Measurements from ENCODE around the gene PDS5B.

The PDS5B gene

DNA sequence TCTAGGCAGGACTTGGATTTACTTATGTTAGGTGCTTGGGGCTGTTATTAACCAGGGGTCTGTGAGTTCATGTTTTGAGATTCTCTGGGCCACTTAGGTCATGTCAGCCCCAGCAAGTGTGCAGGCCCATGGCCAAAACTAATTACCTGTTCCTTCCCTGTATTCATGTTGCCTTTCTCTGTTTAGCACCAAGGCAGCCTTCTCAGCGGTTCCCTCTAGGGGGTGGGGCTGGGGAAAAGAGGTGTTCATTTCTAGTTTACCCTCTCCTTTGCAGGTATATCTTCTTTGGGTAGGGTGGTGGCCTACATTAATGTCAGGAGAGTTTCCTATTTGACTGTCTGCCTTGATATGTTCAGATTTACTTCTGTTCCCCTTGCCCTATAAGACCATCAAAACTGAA, 61.7 kb downstream of the PDS5B start:
- Histone ChIP-seq H3K9me3 (ENCODE audit: control insufficient read depth in 2 of 2, low read length in 2 of 2) (no peaks in the 10 kb centered on the region), H3K27ac (ENCODE audit: low read length) (no peak overlapping the region), H3K27me3 (ENCODE audit: control insufficient read depth in 1 of 2, insufficient read depth in 2 of 2, low read length in 2 of 2) (no peaks in the 10 kb centered on the region), H3K4me1 (ENCODE audit: control insufficient read depth, insufficient read depth, low read length) (no peaks in the 10 kb centered on the region), H3K36me3 (ENCODE audit: control insufficient read depth in 2 of 2, insufficient read depth in 2 of 2, low read length in 2 of 2) (no peaks in the 10 kb centered on the region), H3K4me3 (ENCODE audit: low read length in 2 of 2) (no peak overlapping the region), H3K9ac (ENCODE audit: low read length in 2 of 2) (no peak overlapping the region)

DNA sequence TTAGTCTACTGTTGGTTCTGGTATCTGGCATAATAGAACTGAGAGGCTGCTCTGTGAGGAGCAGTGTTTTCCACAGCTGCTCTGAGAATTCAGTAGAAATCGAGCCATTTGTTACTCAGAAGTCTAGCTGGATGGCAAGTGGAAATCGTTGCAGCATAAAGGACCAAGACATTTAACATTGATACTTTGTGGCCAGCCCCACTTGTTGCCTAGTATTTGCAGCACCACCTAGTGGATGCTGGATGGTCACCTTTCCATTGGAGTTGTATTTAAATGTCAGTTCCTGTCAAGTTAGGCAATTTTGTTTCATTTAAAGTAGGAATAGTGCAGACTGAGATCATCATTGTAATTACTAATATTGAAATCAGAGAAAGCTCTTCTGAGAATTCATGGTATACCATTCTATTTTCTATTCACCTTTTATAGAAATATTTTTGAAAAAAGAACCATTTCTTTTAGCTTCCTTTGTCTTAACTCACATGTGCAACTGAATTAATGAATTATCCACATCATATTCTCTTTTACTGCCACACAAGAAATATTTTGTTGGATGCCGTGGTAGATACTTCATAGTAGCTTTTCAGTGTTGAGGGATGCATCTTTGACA, 64.6 kb downstream of the PDS5B start:
- Histone ChIP-seq H3K27ac (ENCODE audit: low read length) (no peak overlapping the region), H3K9ac (ENCODE audit: low read length in 2 of 2) (no peak overlapping the region), H3K4me1 (ENCODE audit: control insufficient read depth, insufficient read depth, low read length) (no peaks in the 10 kb centered on the region), H3K4me3 (ENCODE audit: low read length in 2 of 2) (no peak overlapping the region), H3K9me3 (ENCODE audit: control insufficient read depth in 2 of 2, low read length in 2 of 2) (no peaks in the 10 kb centered on the region), H3K36me3 (ENCODE audit: control insufficient read depth in 2 of 2, insufficient read depth in 2 of 2, low read length in 2 of 2) (no peaks in the 10 kb centered on the region), H3K27me3 (ENCODE audit: control insufficient read depth in 1 of 2, insufficient read depth in 2 of 2, low read length in 2 of 2) (no peaks in the 10 kb centered on the region)

DNA sequence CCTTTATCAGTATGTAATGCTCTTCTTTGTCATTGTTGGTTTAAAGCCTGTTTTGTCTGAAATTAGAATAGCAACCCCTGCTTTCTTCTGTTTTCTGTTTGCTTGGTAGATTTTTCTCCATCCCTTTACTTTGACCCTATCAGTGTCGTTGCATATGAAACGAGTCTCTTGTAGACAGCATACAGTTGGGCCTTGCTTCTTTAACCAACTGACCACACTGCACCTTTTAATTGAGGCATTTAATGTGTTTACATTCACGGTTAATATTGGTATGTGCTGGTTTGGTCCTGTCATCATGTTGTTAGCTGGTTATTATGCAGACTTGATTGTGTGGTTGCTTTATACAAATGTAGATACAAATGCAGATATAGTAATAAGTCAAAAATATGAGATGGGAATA, 71.1 kb downstream of the PDS5B start:
- H3K27me3 ChIP-seq (ENCODE audit: control insufficient read depth in 1 of 2, insufficient read depth in 2 of 2, low read length in 2 of 2) = no peaks in the 10 kb centered on the region
- H3K9me3 ChIP-seq (ENCODE audit: control insufficient read depth in 2 of 2, low read length in 2 of 2) = no peaks in the 10 kb centered on the region

DNA sequence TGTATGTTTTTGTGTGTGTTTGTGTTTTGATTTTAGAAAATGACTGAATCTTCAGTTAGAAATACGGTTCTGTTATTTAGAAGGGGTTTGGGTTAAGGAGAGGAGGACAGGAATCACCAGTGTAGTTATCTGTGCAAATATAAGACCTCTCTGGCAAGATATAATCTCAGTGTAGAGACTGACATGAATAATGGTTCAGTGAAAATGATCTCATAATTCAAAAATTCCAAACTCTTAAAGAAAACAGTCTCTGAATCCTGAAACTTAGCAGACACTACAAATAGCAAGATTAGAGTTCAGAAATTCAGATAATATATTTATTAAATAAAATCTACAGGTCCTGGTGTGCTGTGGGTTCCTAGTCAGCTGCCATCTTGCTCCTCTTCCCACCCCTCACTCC, 73.5 kb downstream of the PDS5B start:
- no peaks in the 10 kb centered on the region for H3K4me1 ChIP-seq (ENCODE audit: control insufficient read depth, insufficient read depth, low read length)
- no peaks in the 10 kb centered on the region for H3K9me3 ChIP-seq (ENCODE audit: control insufficient read depth in 2 of 2, low read length in 2 of 2)
- H3K27ac ChIP-seq (ENCODE audit: low read length) = no peak overlapping the region
- no peak overlapping the region for H3K9ac ChIP-seq (ENCODE audit: low read length in 2 of 2)
- peaks cover 2 to 4% of the 10 kb centered on the region in 2 donors for H3K36me3 ChIP-seq (ENCODE audit: control insufficient read depth in 2 of 2, insufficient read depth in 2 of 2, low read length in 2 of 2)
- H3K27me3 ChIP-seq (ENCODE audit: control insufficient read depth in 1 of 2, insufficient read depth in 2 of 2, low read length in 2 of 2) = no peaks in the 10 kb centered on the region
- H3K4me3 ChIP-seq (ENCODE audit: low read length in 2 of 2) = no peak overlapping the region

More for the DNA sequence above, 71.1 kb downstream of the PDS5B start:
- Histone ChIP-seq H3K4me3 (ENCODE audit: low read length in 2 of 2) (no peak overlapping the region), H3K9ac (ENCODE audit: low read length in 2 of 2) (no peak overlapping the region), H3K36me3 (ENCODE audit: control insufficient read depth in 2 of 2, insufficient read depth in 2 of 2, low read length in 2 of 2) (peaks cover 2 to 4% of the 10 kb centered on the region in 2 donors), H3K27ac (ENCODE audit: low read length) (no peak overlapping the region), H3K4me1 (ENCODE audit: control insufficient read depth, insufficient read depth, low read length) (no peaks in the 10 kb centered on the region)

DNA sequence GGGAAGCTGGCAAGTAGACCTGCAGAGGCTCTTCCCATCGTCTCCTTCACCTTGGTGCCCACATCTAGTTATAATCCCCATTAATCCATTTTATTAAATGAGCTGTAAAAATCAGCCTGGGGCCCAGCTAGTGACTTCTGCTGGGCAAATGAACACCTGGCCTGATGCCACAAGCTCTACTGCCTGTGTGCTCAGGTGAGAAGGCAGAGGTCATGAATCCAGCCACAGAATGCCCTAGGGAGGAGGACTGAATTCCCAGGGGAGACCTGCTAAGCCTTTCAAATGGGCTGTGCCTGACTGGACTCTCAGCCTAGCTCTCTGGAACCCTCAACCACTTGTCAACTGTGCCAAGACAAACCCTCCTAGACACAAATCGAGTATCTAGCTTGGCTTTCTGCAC, 74.0 kb downstream of the PDS5B start:
- no peaks in the 10 kb centered on the region for H3K4me1 ChIP-seq (ENCODE audit: control insufficient read depth, insufficient read depth, low read length)
- H3K36me3 ChIP-seq (ENCODE audit: control insufficient read depth in 2 of 2, insufficient read depth in 2 of 2, low read length in 2 of 2) = peaks cover 2 to 4% of the 10 kb centered on the region in 2 donors
- no peak overlapping the region for H3K27ac ChIP-seq (ENCODE audit: low read length)
- no peaks in the 10 kb centered on the region for H3K27me3 ChIP-seq (ENCODE audit: control insufficient read depth in 1 of 2, insufficient read depth in 2 of 2, low read length in 2 of 2)
- H3K4me3 ChIP-seq (ENCODE audit: low read length in 2 of 2) = no peak overlapping the region
- no peak overlapping the region for H3K9ac ChIP-seq (ENCODE audit: low read length in 2 of 2)
- H3K9me3 ChIP-seq (ENCODE audit: control insufficient read depth in 2 of 2, low read length in 2 of 2) = no peaks in the 10 kb centered on the region

DNA sequence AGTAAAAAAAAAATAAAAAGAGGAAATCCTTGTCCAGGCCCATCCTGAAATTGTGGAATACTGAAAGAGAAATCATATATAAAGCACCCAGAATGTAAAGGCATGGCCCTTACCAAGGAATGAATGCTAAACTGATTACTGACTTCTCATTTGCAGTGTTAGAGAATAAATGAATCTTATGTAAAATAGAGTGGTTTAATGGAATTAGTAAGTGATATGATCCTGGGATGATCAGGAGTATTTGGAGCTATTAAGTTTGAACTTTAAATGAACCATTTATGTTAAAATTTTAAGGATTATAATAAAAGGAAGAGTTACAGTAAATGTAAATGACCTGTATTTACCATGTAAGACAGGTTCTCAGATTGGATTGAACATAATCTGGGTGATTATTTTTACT, 75.4 kb downstream of the PDS5B start:
- Histone ChIP-seq H3K36me3 (ENCODE audit: control insufficient read depth in 2 of 2, insufficient read depth in 2 of 2, low read length in 2 of 2) (peaks cover 2 to 4% of the 10 kb centered on the region in 2 donors), H3K4me1 (ENCODE audit: control insufficient read depth, insufficient read depth, low read length) (no peaks in the 10 kb centered on the region), H3K9me3 (ENCODE audit: control insufficient read depth in 2 of 2, low read length in 2 of 2) (no peaks in the 10 kb centered on the region), H3K4me3 (ENCODE audit: low read length in 2 of 2) (no peak overlapping the region), H3K27me3 (ENCODE audit: control insufficient read depth in 1 of 2, insufficient read depth in 2 of 2, low read length in 2 of 2) (no peaks in the 10 kb centered on the region), H3K27ac (ENCODE audit: low read length) (no peak overlapping the region), H3K9ac (ENCODE audit: low read length in 2 of 2) (no peak overlapping the region)

DNA sequence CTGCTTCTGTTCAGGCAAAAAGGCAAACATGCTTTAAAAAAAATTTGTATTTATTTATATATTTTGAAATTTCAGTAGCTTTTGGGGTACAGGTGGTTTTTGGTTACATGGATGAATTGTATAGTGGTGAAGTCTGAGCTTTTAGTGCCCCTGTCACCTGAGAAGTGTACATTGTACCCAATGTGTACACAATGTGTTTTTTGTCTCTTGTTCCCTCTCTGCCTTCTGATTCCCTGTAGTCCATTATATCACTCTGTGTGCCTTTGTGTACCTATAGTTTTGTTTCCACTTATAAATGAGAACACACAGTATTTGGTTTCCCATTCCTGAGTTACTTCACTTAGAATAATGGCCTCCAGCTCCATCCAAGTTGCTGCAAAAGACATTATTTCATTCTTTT, 77.4 kb downstream of the PDS5B start:
- H3K9me3 ChIP-seq (ENCODE audit: control insufficient read depth in 2 of 2, low read length in 2 of 2) = no peaks in the 10 kb centered on the region
- peaks cover 2 to 4% of the 10 kb centered on the region in 2 donors for H3K36me3 ChIP-seq (ENCODE audit: control insufficient read depth in 2 of 2, insufficient read depth in 2 of 2, low read length in 2 of 2)
- H3K4me3 ChIP-seq (ENCODE audit: low read length in 2 of 2) = no peak overlapping the region
- no peaks in the 10 kb centered on the region for H3K4me1 ChIP-seq (ENCODE audit: control insufficient read depth, insufficient read depth, low read length)
- H3K27ac ChIP-seq (ENCODE audit: low read length) = no peak overlapping the region
- no peak overlapping the region for H3K9ac ChIP-seq (ENCODE audit: low read length in 2 of 2)
- H3K27me3 ChIP-seq (ENCODE audit: control insufficient read depth in 1 of 2, insufficient read depth in 2 of 2, low read length in 2 of 2) = no peaks in the 10 kb centered on the region

DNA sequence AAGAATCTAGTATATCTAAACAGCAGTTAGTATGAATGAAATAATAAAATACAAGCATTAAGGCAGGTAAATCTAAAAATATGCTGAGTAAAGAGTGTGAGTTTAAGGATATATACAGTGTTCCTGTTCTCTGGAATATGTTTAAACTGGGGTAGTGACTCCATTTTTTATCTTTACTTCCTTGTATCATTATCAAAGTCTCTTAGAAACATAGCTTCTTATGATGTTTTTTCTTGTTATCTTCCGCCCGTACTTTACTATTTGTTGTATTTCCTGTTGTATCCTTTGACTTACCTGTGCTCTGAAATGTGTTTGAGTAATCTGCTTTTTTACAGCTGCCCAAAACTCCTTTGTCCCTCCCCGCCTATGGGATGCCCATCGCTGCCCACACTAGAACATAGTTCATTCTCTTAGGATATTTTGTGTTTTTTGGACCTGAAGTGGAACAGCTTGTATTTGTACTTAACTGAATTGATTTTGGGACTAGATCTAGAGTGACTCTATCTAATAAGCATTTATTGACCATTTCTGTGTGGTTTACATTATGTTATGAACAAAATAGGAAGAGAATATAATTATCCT, 80.8 kb downstream of the PDS5B start:
- Histone ChIP-seq H3K4me3 (ENCODE audit: low read length in 2 of 2) (no peak overlapping the region), H3K27me3 (ENCODE audit: control insufficient read depth in 1 of 2, insufficient read depth in 2 of 2, low read length in 2 of 2) (no peaks in the 10 kb centered on the region), H3K4me1 (ENCODE audit: control insufficient read depth, insufficient read depth, low read length) (no peaks in the 10 kb centered on the region), H3K27ac (ENCODE audit: low read length) (no peak overlapping the region), H3K9ac (ENCODE audit: low read length in 2 of 2) (no peak overlapping the region), H3K9me3 (ENCODE audit: control insufficient read depth in 2 of 2, low read length in 2 of 2) (no peaks in the 10 kb centered on the region), H3K36me3 (ENCODE audit: control insufficient read depth in 2 of 2, insufficient read depth in 2 of 2, low read length in 2 of 2) (no peaks in the 10 kb centered on the region)

DNA sequence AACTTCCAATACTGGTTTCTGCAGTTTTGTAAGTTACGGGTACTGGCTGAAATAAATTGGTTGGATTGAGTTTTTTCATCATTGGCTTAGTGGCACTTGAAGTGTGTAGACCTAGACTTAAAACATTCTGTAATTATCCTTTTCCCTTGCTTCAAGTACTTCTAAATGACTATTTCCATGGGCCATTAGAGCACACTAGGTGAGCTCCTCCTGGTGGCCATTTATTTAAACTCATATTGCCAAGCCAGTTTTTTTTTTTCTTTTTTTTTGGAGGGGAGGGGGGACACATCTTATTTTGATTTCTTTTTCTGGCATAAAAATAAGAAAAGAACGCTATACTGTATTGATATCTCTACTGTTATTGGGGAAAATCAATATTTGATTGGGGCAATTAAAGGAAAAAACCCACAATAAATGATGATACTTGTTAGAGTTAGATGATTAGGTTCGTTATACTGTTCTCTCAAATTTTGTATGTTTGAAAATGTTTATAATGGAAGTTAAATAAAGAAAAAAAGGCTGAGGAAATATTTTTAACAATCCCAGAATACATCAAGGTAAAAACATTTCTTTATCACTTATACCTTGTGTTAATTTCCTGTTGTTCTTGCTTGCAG, 82.9 kb downstream of the PDS5B start:
- Histone ChIP-seq H3K27me3 (ENCODE audit: control insufficient read depth in 1 of 2, insufficient read depth in 2 of 2, low read length in 2 of 2) (no peaks in the 10 kb centered on the region), H3K4me1 (ENCODE audit: control insufficient read depth, insufficient read depth, low read length) (no peaks in the 10 kb centered on the region), H3K27ac (ENCODE audit: low read length) (no peak overlapping the region), H3K4me3 (ENCODE audit: low read length in 2 of 2) (no peak overlapping the region), H3K9ac (ENCODE audit: low read length in 2 of 2) (no peak overlapping the region), H3K9me3 (ENCODE audit: control insufficient read depth in 2 of 2, low read length in 2 of 2) (no peaks in the 10 kb centered on the region), H3K36me3 (ENCODE audit: control insufficient read depth in 2 of 2, insufficient read depth in 2 of 2, low read length in 2 of 2) (peaks cover 0 to 5% of the 10 kb centered on the region in 2 donors)

DNA sequence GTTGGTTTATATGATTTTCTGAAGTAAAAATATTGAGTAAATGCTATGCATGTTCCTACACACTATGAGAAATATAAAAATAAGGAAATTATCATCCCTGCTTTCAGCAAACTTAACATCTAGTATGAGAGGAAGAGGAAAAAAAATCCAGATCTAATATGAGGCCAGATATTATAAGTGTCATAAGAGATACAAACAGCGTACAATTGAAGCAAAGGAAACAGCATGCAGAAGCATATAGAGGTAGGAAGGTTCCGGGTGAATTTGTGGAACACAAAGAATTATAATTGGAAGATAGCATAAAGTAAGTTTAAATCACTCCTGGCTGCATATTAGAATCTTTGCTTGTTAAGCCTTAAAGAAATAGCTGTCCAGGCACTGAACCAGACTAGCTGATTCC, 88.3 kb downstream of the PDS5B start:
- no peaks in the 10 kb centered on the region for H3K4me1 ChIP-seq (ENCODE audit: control insufficient read depth, insufficient read depth, low read length)
- H3K9me3 ChIP-seq (ENCODE audit: control insufficient read depth in 2 of 2, low read length in 2 of 2) = no peaks in the 10 kb centered on the region
- no peak overlapping the region for H3K27ac ChIP-seq (ENCODE audit: low read length)
- H3K9ac ChIP-seq (ENCODE audit: low read length in 2 of 2) = no peak overlapping the region
- H3K27me3 ChIP-seq (ENCODE audit: control insufficient read depth in 1 of 2, insufficient read depth in 2 of 2, low read length in 2 of 2) = no peaks in the 10 kb centered on the region
- H3K36me3 ChIP-seq (ENCODE audit: control insufficient read depth in 2 of 2, insufficient read depth in 2 of 2, low read length in 2 of 2) = peaks cover 0 to 11% of the 10 kb centered on the region in 2 donors
- no peak overlapping the region for H3K4me3 ChIP-seq (ENCODE audit: low read length in 2 of 2)

DNA sequence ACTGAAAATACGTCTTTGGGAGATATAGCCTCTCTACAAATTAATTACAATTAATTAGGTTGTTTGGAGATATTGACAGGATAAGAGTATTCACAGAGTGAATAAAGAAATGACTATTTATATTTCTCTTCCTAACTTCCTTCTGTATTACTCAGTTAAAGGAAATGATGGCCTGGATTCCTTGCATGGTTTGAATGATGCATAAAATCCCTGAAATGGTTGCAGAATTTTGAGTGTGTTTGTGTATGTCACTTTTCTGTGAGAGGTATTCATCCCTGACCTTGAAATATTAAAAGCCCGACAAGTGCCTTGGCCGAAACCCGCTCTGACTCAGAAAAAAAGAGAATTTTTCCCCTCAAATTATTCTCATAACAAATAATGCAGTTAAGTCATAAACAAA, 90.0 kb downstream of the PDS5B start:
- Histone ChIP-seq H3K4me3 (ENCODE audit: low read length in 2 of 2) (no peak overlapping the region), H3K9me3 (ENCODE audit: control insufficient read depth in 2 of 2, low read length in 2 of 2) (no peaks in the 10 kb centered on the region), H3K36me3 (ENCODE audit: control insufficient read depth in 2 of 2, insufficient read depth in 2 of 2, low read length in 2 of 2) (peaks cover 0 to 11% of the 10 kb centered on the region in 2 donors), H3K27me3 (ENCODE audit: control insufficient read depth in 1 of 2, insufficient read depth in 2 of 2, low read length in 2 of 2) (no peaks in the 10 kb centered on the region), H3K4me1 (ENCODE audit: control insufficient read depth, insufficient read depth, low read length) (no peaks in the 10 kb centered on the region), H3K9ac (ENCODE audit: low read length in 2 of 2) (no peak overlapping the region), H3K27ac (ENCODE audit: low read length) (no peak overlapping the region)

All from stomach smooth muscle (tissue), 2 donors.